Measurements from ENCODE around the gene DUSP15. TPM values are rescaled to one million over a fixed set of nuclear protein-coding genes. Genes with fewer than 3 reads are reported as not detected.

Gene DUSP15
- total and polyA plus RNA-seq, 7 experiments from 2014 or later, result not detected

- H3K27me3 ChIP-seq (ENCODE audit: control insufficient read depth in 2 of 2, insufficient read depth in 2 of 2, low read length in 2 of 2), result peaks cover 0 to 10% of the 10 kb centered on the region in 2 donors
- H3K36me3 ChIP-seq (ENCODE audit: control insufficient read depth in 2 of 3, insufficient read depth in 3 of 3, low read length in 3 of 3), result no peaks in the 10 kb centered on the region
- Mint-ChIP-seq H3K36me3 (no peaks in the 10 kb centered on the region), H3K4me3 (peak overlapping the region in 7 of 10 donors; percentile 25 to 88 (median 44)), H3K27ac (no peak overlapping the region), H3K4me1 (peaks cover 5 to 22% (median 11%) of the 10 kb centered on the region in 7 donors), H3K27me3 (peaks cover 17 to 49% (median 31%) of the 10 kb centered on the region in 5 donors), H3K9me3 (peaks cover 0 to 2% (median 0%) of the 10 kb centered on the region in 11 donors)
- peak overlapping the region; percentile 48 for H3K4me3 ChIP-seq (ENCODE audit: low read length)
- DNase-seq (no peak), ATAC-seq (peak; percentile 23)
- no peak overlapping the region for H3K27ac ChIP-seq (ENCODE audit: low read depth, low read length)
- POLR2A ChIA-PET, result no interaction called here
- no peaks in the 10 kb centered on the region for H3K9me3 ChIP-seq (ENCODE audit: control insufficient read depth in 2 of 3, low read length in 3 of 3)
- H3K4me1 ChIP-seq (ENCODE audit: control insufficient read depth in 2 of 2, insufficient read depth in 2 of 2, low read length in 2 of 2), result peaks cover 4 to 12% of the 10 kb centered on the region in 2 donors
- intact Hi-C loops (cut with micrococcal nuclease), result loop anchor here (1.0 to 2.0 kb wide), 3 partner anchors 19 to 107 kb away; partner anchors contain the start of gene XKR7 (in 1 of the 2)
- CTCF ChIA-PET, result interaction anchor here (0.5 kb wide), 1 partner anchor 176 kb away, joined by 3 read pairs; no protein-coding TSS in a partner anchor
Measured at GRCh38 chr20:31861135-31861384, 9.3 kb downstream of the DUSP15 start.

DNA sequence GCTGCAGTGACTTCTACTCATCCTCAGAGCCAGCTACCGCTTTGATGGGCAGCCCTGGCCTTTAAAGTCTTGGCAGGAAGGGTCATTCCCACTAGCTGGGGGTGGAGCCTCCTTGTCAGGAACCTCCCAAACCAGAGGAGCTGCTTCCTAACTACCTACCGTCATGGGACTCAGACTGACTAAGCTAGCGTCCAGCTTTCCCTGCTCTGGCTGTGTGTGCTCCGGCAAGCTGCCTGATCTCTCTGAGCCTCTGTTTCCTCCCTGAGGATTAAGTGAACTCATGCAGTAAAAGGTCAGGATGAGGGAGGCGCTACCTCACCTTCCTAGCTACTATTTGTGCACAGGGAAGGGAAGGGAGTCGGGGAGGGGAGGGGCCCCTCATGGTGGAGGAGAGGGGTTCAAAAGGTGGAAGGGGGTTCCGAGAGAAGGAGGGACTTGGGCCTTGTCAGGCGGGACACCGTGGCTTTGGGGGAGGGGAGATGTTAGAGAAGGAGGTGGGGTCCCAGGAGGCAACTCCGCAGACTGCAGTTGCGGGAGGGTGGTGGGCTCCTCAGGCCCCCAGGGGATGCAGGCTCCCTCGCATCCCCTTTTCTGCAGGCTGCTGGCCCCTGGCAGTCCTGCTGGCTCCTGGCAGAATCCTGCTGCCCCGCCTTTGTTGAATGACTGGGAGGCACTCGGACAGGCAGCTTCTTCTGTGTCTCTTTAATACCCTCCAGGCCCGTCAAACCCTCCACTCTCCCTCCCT, 9.8 kb downstream of the DUSP15 start:
- H3K4me1 ChIP-seq (ENCODE audit: control insufficient read depth in 2 of 2, insufficient read depth in 2 of 2, low read length in 2 of 2), result peaks cover 4 to 12% of the 10 kb centered on the region in 2 donors
- ChIA-PET POLR2A (no interaction called here), CTCF (interaction anchor here (0.5 to 0.9 kb wide), 2 partner anchors 9 to 175 kb away, joined by 3 to 4 read pairs; no protein-coding TSS in a partner anchor)
- peak overlapping the region in 9 of 10 donors; percentile 14 to 88 (median 44) for H3K4me3 Mint-ChIP-seq
- no peak for ATAC-seq
- peaks cover 5 to 22% (median 11%) of the 10 kb centered on the region in 7 donors for H3K4me1 Mint-ChIP-seq
- DNase-seq, result no peak
- no peak overlapping the region for H3K27ac ChIP-seq (ENCODE audit: low read depth, low read length)
- H3K36me3 ChIP-seq (ENCODE audit: control insufficient read depth in 2 of 3, insufficient read depth in 3 of 3, low read length in 3 of 3), result no peaks in the 10 kb centered on the region
- H3K36me3 Mint-ChIP-seq, result no peaks in the 10 kb centered on the region
- no peaks in the 10 kb centered on the region for H3K9me3 ChIP-seq (ENCODE audit: control insufficient read depth in 2 of 3, low read length in 3 of 3)
- intact Hi-C loops (cut with micrococcal nuclease), result loop anchor here (1.0 to 2.0 kb wide), 3 partner anchors 20 to 108 kb away; partner anchors contain the start of gene XKR7 (in 1 of the 2)
- H3K27me3 ChIP-seq (ENCODE audit: control insufficient read depth in 2 of 2, insufficient read depth in 2 of 2, low read length in 2 of 2), result peaks cover 0 to 10% of the 10 kb centered on the region in 2 donors
- peak overlapping the region; percentile 48 for H3K4me3 ChIP-seq (ENCODE audit: low read length)
- peaks cover 0 to 2% (median 0%) of the 10 kb centered on the region in 11 donors for H3K9me3 Mint-ChIP-seq
- no peak overlapping the region for H3K27ac Mint-ChIP-seq
- peaks cover 17 to 49% (median 31%) of the 10 kb centered on the region in 5 donors for H3K27me3 Mint-ChIP-seq

DNA sequence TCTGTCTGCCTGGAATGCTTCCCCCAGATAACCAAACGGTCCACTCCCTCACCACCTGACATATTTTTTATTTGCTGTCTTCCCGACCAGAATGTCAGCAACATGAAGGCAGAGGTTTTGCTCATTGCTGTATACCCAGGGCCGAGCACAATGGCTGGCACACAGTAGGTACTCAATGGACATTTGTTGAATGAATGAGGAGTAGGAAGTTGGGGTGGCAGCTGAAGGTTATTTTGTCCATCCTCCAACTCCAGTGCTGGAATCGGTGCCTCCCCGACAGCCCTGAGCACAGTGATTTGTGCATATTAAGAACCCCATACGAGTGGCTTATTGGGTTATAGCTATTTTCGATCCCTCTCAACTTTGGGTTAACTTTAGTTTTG, 10.3 kb downstream of the DUSP15 start:
- POLR2A ChIA-PET, result no interaction called here
- peak overlapping the region in 7 of 10 donors; percentile 14 to 88 (median 47) for H3K4me3 Mint-ChIP-seq
- intact Hi-C loops (cut with micrococcal nuclease), result loop anchor here in 1 of 2 donors (2.0 to 10.0 kb wide), 2 partner anchors 21 to 655 kb away; no protein-coding TSS in a partner anchor

DNA sequence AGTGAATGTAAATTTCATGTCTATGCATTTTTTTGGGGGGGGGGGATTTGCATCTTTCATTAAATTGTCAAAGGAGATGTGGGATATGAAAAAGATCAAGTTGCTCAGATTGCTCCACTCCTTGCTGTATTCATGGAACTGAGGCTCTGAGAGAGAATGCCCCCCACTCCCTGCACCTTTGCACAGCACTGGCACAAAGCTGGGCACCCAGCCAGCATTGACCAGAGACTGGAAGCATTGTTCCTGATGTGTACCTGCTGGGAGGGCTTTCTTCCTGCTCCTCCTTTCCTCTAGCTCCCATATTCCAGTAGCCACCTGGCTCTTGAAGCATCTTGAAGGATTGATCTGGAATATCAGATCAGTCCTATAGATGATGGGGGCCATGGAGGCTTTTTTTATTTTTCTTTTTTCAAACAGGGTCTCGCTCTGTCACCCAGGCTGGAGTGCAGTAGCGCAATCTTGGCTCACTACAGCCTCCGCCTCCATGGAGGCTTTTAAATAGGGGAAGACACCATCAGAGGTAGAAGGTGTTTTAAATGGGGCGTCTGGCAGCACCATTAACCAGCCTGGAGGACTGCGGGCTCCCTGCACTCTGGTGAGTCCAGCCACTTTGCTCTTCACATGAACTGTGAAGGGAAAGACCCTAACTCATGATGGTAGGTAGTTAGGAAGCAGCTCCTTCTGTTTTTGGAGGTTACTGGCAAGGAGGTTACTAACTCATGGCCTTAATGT, 10.9 kb downstream of the DUSP15 start:
- ATAC-seq (no peak), DNase-seq (no peak)
- intact Hi-C loops (cut with micrococcal nuclease), result loop anchor here in 1 of 2 donors (10.0 kb wide), 1 partner anchor 655 kb away; no protein-coding TSS in a partner anchor
- Mint-ChIP-seq H3K9me3 (peaks cover 0 to 2% (median 0%) of the 10 kb centered on the region in 11 donors), H3K4me3 (peak overlapping the region in 5 of 10 donors; percentile 44 to 88 (median 51)), H3K4me1 (peaks cover 5 to 22% (median 11%) of the 10 kb centered on the region in 7 donors), H3K27ac (no peak overlapping the region), H3K36me3 (no peaks in the 10 kb centered on the region), H3K27me3 (peaks cover 17 to 49% (median 31%) of the 10 kb centered on the region in 5 donors)
- Histone ChIP-seq H3K4me3 (ENCODE audit: low read length) (no peak overlapping the region), H3K27me3 (ENCODE audit: control insufficient read depth in 2 of 2, insufficient read depth in 2 of 2, low read length in 2 of 2) (peaks cover 0 to 10% of the 10 kb centered on the region in 2 donors), H3K36me3 (ENCODE audit: control insufficient read depth in 2 of 3, insufficient read depth in 3 of 3, low read length in 3 of 3) (no peaks in the 10 kb centered on the region), H3K9me3 (ENCODE audit: control insufficient read depth in 2 of 3, low read length in 3 of 3) (no peaks in the 10 kb centered on the region), H3K4me1 (ENCODE audit: control insufficient read depth in 2 of 2, insufficient read depth in 2 of 2, low read length in 2 of 2) (peaks cover 4 to 12% of the 10 kb centered on the region in 2 donors), H3K27ac (ENCODE audit: low read depth, low read length) (no peak overlapping the region)
- ChIA-PET CTCF (interaction anchor here (0.9 kb wide), 1 partner anchor 8 kb away, joined by 4 read pairs; no protein-coding TSS in a partner anchor), POLR2A (interaction anchor here (0.7 kb wide), 1 partner anchor 79 kb away, joined by 3 read pairs; no protein-coding TSS in a partner anchor)

More for the DNA sequence above, 10.3 kb downstream of the DUSP15 start:
- DNase-seq (no peak), ATAC-seq (no peak)
- Histone ChIP-seq H3K36me3 (ENCODE audit: control insufficient read depth in 2 of 3, insufficient read depth in 3 of 3, low read length in 3 of 3) (no peaks in the 10 kb centered on the region), H3K4me1 (ENCODE audit: control insufficient read depth in 2 of 2, insufficient read depth in 2 of 2, low read length in 2 of 2) (peaks cover 4 to 12% of the 10 kb centered on the region in 2 donors), H3K4me3 (ENCODE audit: low read length) (no peak overlapping the region), H3K27me3 (ENCODE audit: control insufficient read depth in 2 of 2, insufficient read depth in 2 of 2, low read length in 2 of 2) (peaks cover 0 to 10% of the 10 kb centered on the region in 2 donors), H3K27ac (ENCODE audit: low read depth, low read length) (no peak overlapping the region), H3K9me3 (ENCODE audit: control insufficient read depth in 2 of 3, low read length in 3 of 3) (no peaks in the 10 kb centered on the region)
- Mint-ChIP-seq H3K4me1 (peaks cover 5 to 22% (median 11%) of the 10 kb centered on the region in 7 donors), H3K27me3 (peaks cover 17 to 49% (median 31%) of the 10 kb centered on the region in 5 donors), H3K9me3 (peaks cover 0 to 2% (median 0%) of the 10 kb centered on the region in 11 donors), H3K27ac (no peak overlapping the region), H3K36me3 (no peaks in the 10 kb centered on the region)
- CTCF ChIA-PET, result interaction anchor here (0.9 kb wide), 1 partner anchor 8 kb away, joined by 4 read pairs; no protein-coding TSS in a partner anchor

GRCh38 chr20:31858760-31859083, 11.6 kb downstream of the DUSP15 start:
- H3K4me3 ChIP-seq (ENCODE audit: low read length), result no peak overlapping the region
- Mint-ChIP-seq H3K4me1 (peaks cover 5 to 22% (median 11%) of the 10 kb centered on the region in 7 donors), H3K27ac (no peak overlapping the region), H3K36me3 (no peaks in the 10 kb centered on the region), H3K9me3 (peaks cover 0 to 2% (median 0%) of the 10 kb centered on the region in 11 donors), H3K4me3 (peak overlapping the region in 1 of 10 donors; percentile 4), H3K27me3 (peaks cover 17 to 49% (median 31%) of the 10 kb centered on the region in 5 donors)
- ChIA-PET POLR2A (interaction anchor here (0.7 kb wide), 1 partner anchor 78 kb away, joined by 3 read pairs; no protein-coding TSS in a partner anchor), CTCF (no interaction called here)
- no peak overlapping the region for H3K27ac ChIP-seq (ENCODE audit: low read depth, low read length)
- peaks cover 4 to 12% of the 10 kb centered on the region in 2 donors for H3K4me1 ChIP-seq (ENCODE audit: control insufficient read depth in 2 of 2, insufficient read depth in 2 of 2, low read length in 2 of 2)
- peaks cover 0 to 10% of the 10 kb centered on the region in 2 donors for H3K27me3 ChIP-seq (ENCODE audit: control insufficient read depth in 2 of 2, insufficient read depth in 2 of 2, low read length in 2 of 2)
- H3K9me3 ChIP-seq (ENCODE audit: control insufficient read depth in 2 of 3, low read length in 3 of 3), result no peaks in the 10 kb centered on the region
- DNase-seq (no peak), ATAC-seq (no peak)
- intact Hi-C loops (cut with micrococcal nuclease), result loop anchor here in 1 of 2 donors (10.0 kb wide), 1 partner anchor 656 kb away; no protein-coding TSS in a partner anchor
- H3K36me3 ChIP-seq (ENCODE audit: control insufficient read depth in 2 of 3, insufficient read depth in 3 of 3, low read length in 3 of 3), result no peaks in the 10 kb centered on the region
